GM18498 (cell line): ENCODE measurements around the gene AGAP5.
A peak's percentile ranks its signal among the peaks of the same experiment; 100 is the strongest.
"Not testable (repeated sequence)": the region's sequence is repeated elsewhere in the genome, so short reads cannot be mapped to it uniquely, and the experiment has no call there.

ENCODE experiments used
- ATAC-seq: cut with Tn5 transposase; IDR thresholded peaks from one replicate; pipeline ENCODE4 v1.9.1; 2021; ENCODE audit warnings: mild to moderate bottlenecking, moderate library complexity; ENCODE audit not compliant: unreplicated experiment

The AGAP5 gene

GRCh38 chr10:73697675-73698159 is at the start of gene AGAP5:
Gene AGAP5 (minus strand): TSS chr10:73698109. CDS start chr10:73697755, 354 bp downstream.
- ATAC-seq = not testable (repeated sequence)

- ATAC-seq = no peak
Observed at GRCh38 chr10:73746721-73747120, 48.8 kb upstream of the AGAP5 start.

GRCh38 chr10:73744664-73744975 is 46.7 kb upstream of the AGAP5 start:
- ATAC-seq = peak; percentile 30

- ATAC-seq = peak; percentile 89
Observed at GRCh38 chr10:73743905-73744663, 46.2 kb upstream of the AGAP5 start, which contains the start of gene SEC24C. Gene SEC24C (plus strand): TSS chr10:73744372. CDS start chr10:73746833, 2,461 bp downstream.

GRCh38 chr10:73743327-73743904 is 45.5 kb upstream of the AGAP5 start:
- ATAC-seq = no peak

- ATAC-seq = no peak
Observed at GRCh38 chr10:73742454-73742734, 44.5 kb upstream of the AGAP5 start.

GRCh38 chr10:73740501-73741254 is 42.8 kb upstream of the AGAP5 start:
- ATAC-seq = not testable (repeated sequence)

GRCh38 chr10:73734796-73735305 is 36.9 kb upstream of the AGAP5 start:
- ATAC-seq = no peak

- ATAC-seq = no peak
Observed at GRCh38 chr10:73734028-73734720, 36.3 kb upstream of the AGAP5 start.

- ATAC-seq = no peak
Observed at GRCh38 chr10:73732931-73733623, 35.2 kb upstream of the AGAP5 start.

- no peak for ATAC-seq
Observed at GRCh38 chr10:73732426-73732825, 34.5 kb upstream of the AGAP5 start.

- no peak for ATAC-seq
Observed at GRCh38 chr10:73731588-73732375, 33.9 kb upstream of the AGAP5 start.

GRCh38 chr10:73730153-73730906 is 32.4 kb upstream of the AGAP5 start:
- peak; percentile 91 for ATAC-seq

GRCh38 chr10:73729781-73730152 is 31.9 kb upstream of the AGAP5 start:
- ATAC-seq = not testable (repeated sequence)

GRCh38 chr10:73723516-73723915 is 25.6 kb upstream of the AGAP5 start:
- no peak for ATAC-seq

- ATAC-seq = not testable (repeated sequence)
Observed at GRCh38 chr10:73720561-73720960, 22.7 kb upstream of the AGAP5 start.

- ATAC-seq = no peak
Observed at GRCh38 chr10:73717556-73717955, 19.6 kb upstream of the AGAP5 start.

GRCh38 chr10:73716251-73716650 is 18.3 kb upstream of the AGAP5 start:
- no peak for ATAC-seq
